ENCODE measurements around the gene MXD3. TPM values are rescaled to one million over a fixed set of nuclear protein-coding genes. Genes with fewer than 3 reads are reported as not detected.

Gene MXD3
- total RNA-seq, 1 experiment from 2014 or later, result 50.0 TPM

DNA sequence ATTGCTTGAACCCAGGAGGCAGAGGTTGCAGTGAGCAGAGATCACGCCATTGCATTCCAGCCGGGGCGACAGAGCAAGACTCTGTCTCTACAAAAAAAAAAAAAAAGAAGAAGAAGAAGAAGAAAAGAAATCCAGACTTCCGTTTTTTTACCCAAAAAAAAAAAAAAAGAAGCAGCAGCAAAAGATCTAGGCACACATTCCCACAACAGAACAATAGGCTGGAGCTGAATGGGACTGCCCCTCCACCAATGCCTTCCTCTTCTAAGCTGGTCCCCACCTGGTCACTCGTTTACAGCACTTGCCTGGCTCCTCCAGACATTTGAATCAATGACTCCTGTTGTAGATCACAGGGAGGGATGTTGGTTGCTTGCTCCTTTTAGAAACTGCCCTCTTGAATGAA, 41.4 kb upstream of the MXD3 start:
- Histone ChIP-seq H3K27me3 (ENCODE audit: insufficient read depth, low read depth) (peaks cover 7% of the 10 kb centered on the region; the same call in 1 of the 2 replicates), H3K36me3 (ENCODE audit: low read depth) (0 out of 2 replicates have a peak, but pooled peaks cover 6% of the 10 kb centered on the region), H3K9me3 (ENCODE audit: insufficient read depth, low read depth) (no peaks in the 10 kb centered on the region), H3K27ac (no peak overlapping the region), H2AFZ (no peak overlapping the region), H4K20me1 (ENCODE audit: insufficient read depth) (no peaks in the 10 kb centered on the region), H3K9me2 (ENCODE audit: insufficient read depth) (no peaks in the 10 kb centered on the region), H3K4me2 (no peak overlapping the region), H3F3A (ENCODE audit: insufficient read depth, low read depth) (0 out of 2 replicates have a peak, but pooled peaks cover 3% of the 10 kb centered on the region), H3K79me2 (ENCODE audit: low read depth) (peaks cover 33% of the 10 kb centered on the region), H3K4me3 (no peak overlapping the region), H3K4me1 (replicated peaks; ENCODE audit: insufficient read depth) (peaks cover 20% of the 10 kb centered on the region)
- TF ChIP-seq, protein P1, sequence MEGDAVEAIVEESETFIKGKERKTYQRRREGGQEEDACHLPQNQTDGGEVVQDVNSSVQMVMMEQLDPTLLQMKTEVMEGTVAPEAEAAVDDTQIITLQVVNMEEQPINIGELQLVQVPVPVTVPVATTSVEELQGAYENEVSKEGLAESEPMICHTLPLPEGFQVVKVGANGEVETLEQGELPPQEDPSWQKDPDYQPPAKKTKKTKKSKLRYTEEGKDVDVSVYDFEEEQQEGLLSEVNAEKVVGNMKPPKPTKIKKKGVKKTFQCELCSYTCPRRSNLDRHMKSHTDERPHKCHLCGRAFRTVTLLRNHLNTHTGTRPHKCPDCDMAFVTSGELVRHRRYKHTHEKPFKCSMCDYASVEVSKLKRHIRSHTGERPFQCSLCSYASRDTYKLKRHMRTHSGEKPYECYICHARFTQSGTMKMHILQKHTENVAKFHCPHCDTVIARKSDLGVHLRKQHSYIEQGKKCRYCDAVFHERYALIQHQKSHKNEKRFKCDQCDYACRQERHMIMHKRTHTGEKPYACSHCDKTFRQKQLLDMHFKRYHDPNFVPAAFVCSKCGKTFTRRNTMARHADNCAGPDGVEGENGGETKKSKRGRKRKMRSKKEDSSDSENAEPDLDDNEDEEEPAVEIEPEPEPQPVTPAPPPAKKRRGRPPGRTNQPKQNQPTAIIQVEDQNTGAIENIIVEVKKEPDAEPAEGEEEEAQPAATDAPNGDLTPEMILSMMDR (conservative IDR thresholded peaks at IDR 0.05), result no peak
- TF ChIP-seq EZH2 (IDR thresholded peaks at IDR 0.05; ENCODE audit: low read depth), result no peak
- no peak for DNase-seq
- POLR2A ChIA-PET (ENCODE audit: unreplicated experiment), result no interaction called here
- intact Hi-C loops (cut with micrococcal nuclease; ENCODE audit: unreplicated experiment), result loop anchor here (5.0 kb wide), 1 partner anchor 39 kb away; no protein-coding TSS in a partner anchor
- CTCF ChIA-PET, result no interaction called here
- no TSS peak for BruUV-seq (replicated peaks)

DNA sequence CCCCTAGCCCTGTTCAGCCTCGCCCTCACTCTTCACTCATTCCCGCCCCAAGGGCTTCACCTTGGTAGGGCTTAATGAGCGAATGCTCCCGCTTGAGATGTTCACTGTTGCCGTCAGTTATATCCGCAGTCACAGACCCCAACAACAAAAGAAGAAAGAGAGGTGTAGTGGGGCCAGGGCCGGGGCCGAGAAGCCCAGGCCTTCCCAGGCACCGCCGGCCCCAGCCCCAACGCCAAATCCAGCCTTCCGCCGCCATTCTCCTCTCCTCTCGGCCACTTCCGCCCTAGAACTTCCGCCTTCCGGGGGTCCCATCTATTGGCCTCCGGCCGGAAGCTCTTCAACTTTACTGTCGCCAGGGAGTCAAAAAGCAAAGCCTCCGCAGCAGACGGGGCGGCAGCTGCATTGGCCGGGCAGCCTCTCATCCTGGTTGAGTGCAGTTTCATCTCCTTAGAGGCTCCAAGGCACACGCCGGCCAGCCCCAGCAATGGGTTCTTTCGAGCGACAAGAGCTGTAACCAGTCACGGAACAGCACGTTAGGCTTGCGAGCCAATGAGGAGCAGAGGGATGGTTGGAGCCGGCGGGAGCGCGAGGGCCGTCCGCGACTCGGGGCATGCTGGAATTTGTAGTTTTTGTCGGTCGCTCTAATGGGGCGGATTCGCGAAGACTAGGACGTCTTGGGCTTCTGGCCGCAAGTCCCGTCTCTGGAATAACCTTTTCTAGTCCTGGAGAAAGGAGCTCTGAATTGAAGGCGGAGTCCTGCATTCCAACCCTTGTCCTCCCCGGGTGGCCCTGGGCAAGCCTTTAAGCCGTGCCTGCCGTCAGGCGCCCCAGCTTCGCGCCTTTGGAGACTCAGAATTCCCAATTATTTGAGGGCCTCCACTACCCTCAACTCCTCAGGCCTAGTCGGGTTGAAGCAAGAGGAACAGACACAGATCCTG, 40.0 kb upstream of the MXD3 start, which contains the start of gene LMAN2:
TSS of gene LMAN2 (minus strand) at position 277 of the 938 bp plus-strand sequence. CDS start at position 256, 21 bp downstream.
- Histone ChIP-seq H2AFZ (peak within 1 kb of the TSS; percentile 81), H4K20me1 (ENCODE audit: insufficient read depth) (peaks cover 11% of the 10 kb centered on the region), H3K9me3 (ENCODE audit: insufficient read depth, low read depth) (no peaks in the 10 kb centered on the region), H3F3A (ENCODE audit: insufficient read depth, low read depth) (0 out of 2 replicates have a peak, but pooled peaks cover 8% of the 10 kb centered on the region), H3K27me3 (ENCODE audit: insufficient read depth, low read depth) (no peaks in the 10 kb centered on the region), H3K36me3 (ENCODE audit: low read depth) (0 out of 2 replicates have a peak, but pooled peaks cover 6% of the 10 kb centered on the region), H3K4me1 (replicated peaks; ENCODE audit: insufficient read depth) (peaks cover 20% of the 10 kb centered on the region), H3K27ac (peak within 1 kb of the TSS; percentile 85), H3K4me3 (peak within 1 kb of the TSS; percentile 78), H3K4me2 (peak within 1 kb of the TSS; percentile 88), H3K9me2 (ENCODE audit: insufficient read depth) (no peaks in the 10 kb centered on the region), H3K79me2 (ENCODE audit: low read depth) (peaks cover 47% of the 10 kb centered on the region)
- intact Hi-C loops (cut with micrococcal nuclease; ENCODE audit: unreplicated experiment), result loop anchor here (5.0 kb wide), 1 partner anchor 41 kb away; no protein-coding TSS in a partner anchor
- TF ChIP-seq EZH2 (IDR thresholded peaks at IDR 0.05; ENCODE audit: low read depth), result no peak
- TF ChIP-seq, protein P1 (conservative IDR thresholded peaks at IDR 0.05), result no peak
- peak; percentile 88 to 92 for DNase-seq
- BruUV-seq (replicated peaks), result TSS peak; percentile 91
- POLR2A ChIA-PET (ENCODE audit: unreplicated experiment), result interaction anchor here (0.5 to 0.9 kb wide), 5 partner anchors 13 to 822 kb away, joined by 3 to 12 read pairs (median 7); no protein-coding TSS in a partner anchor
- CTCF ChIA-PET, result interaction anchor here (0.6 to 1.3 kb wide), 8 partner anchors 15 to 74 kb away, joined by 3 to 12 read pairs (median 4); partner anchors contain the start of gene GRK6

DNA sequence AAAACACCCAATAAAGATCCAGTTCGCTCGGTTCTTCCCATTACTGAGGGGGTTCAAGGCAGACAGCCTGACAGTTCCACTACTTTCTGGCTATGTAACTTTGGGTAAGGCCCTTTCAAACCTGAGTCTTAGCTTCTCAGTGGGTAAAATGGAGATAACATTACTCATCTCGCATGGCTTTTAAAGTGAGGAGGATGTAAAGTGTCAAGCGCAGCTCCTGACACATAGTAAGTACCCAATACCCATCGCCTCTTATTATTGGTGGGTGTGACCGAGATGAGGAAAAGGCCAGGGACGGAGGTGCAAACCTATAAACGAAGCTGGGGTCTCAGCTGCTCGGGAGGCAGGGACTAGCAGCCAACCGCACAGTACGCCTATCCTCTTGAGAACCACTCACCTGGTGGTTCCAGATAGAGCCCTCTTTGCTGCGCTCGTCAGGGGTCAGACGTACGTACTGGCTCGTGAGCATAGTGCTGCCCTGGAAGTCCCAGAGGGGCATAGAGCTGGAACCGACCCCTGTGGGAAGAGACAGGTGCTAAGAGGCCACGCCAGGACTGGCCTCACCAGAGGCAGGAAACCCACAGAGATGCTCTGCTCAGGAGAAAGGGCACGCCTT, 39.2 kb upstream of the MXD3 start:
- Histone ChIP-seq H3F3A (ENCODE audit: insufficient read depth, low read depth) (0 out of 2 replicates have a peak, but pooled peaks cover 8% of the 10 kb centered on the region), H2AFZ (peak overlapping the region; percentile 81), H3K36me3 (ENCODE audit: low read depth) (0 out of 2 replicates have a peak, but pooled peaks cover 6% of the 10 kb centered on the region), H3K27ac (peak overlapping the region; percentile 85), H3K27me3 (ENCODE audit: insufficient read depth, low read depth) (no peaks in the 10 kb centered on the region), H4K20me1 (ENCODE audit: insufficient read depth) (peaks cover 18% of the 10 kb centered on the region), H3K4me2 (peak overlapping the region; percentile 88), H3K79me2 (ENCODE audit: low read depth) (peaks cover 54% of the 10 kb centered on the region), H3K9me3 (ENCODE audit: insufficient read depth, low read depth) (no peaks in the 10 kb centered on the region), H3K4me1 (replicated peaks; ENCODE audit: insufficient read depth) (peaks cover 20% of the 10 kb centered on the region), H3K9me2 (ENCODE audit: insufficient read depth) (no peaks in the 10 kb centered on the region), H3K4me3 (peak overlapping the region; percentile 78)
- TF ChIP-seq, protein P1 (conservative IDR thresholded peaks at IDR 0.05), result no peak
- no peak for TF ChIP-seq EZH2 (IDR thresholded peaks at IDR 0.05; ENCODE audit: low read depth)
- intact Hi-C loops (cut with micrococcal nuclease; ENCODE audit: unreplicated experiment), result loop anchor here (5.0 kb wide), 1 partner anchor 41 kb away; no protein-coding TSS in a partner anchor
- TSS peak; percentile 44 for BruUV-seq (replicated peaks)
- no peak for DNase-seq
- ChIA-PET CTCF (interaction anchor here (0.6 to 1.3 kb wide), 3 partner anchors 16 to 33 kb away, joined by 3 to 12 read pairs (median 4); no protein-coding TSS in a partner anchor), POLR2A (ENCODE audit: unreplicated experiment) (interaction anchor here (0.6 kb wide), 1 partner anchor 97 kb away, joined by 4 read pairs; no protein-coding TSS in a partner anchor)

Measured in PC-9 (cell line).